Measurements from ENCODE around the gene NMBR. TPM values are rescaled to one million over a fixed set of nuclear protein-coding genes. Genes with fewer than 3 reads are reported as not detected.

Gene NMBR
- total and polyA plus RNA-seq, 2 of the 8 experiments (the other 6 are each of a cell fraction or from before 2014, with no cell fraction given): 0.08 TPM; not detected in 1

- H4K20me1 ChIP-seq (replicated peaks in 1 of 2; ENCODE audit: control insufficient read depth in 1 of 2, insufficient read depth in 2 of 2, low read length in 2 of 2): no peaks in the 10 kb centered on the region
- DNase-seq (ENCODE audit: low read depth in 1 of 2, low spot score in 2 of 2): no peak
- no peak overlapping the region for H3K27ac ChIP-seq (ENCODE audit: low read depth, low read length)
- H2BK15ac ChIP-seq (ENCODE audit: low read length): no peak overlapping the region
- no peaks in the 10 kb centered on the region for H3K27me3 ChIP-seq (replicated peaks in 1 of 4; ENCODE audit: control insufficient read depth in 3 of 4, extremely low read depth in 1 of 4, insufficient read depth in 3 of 4, low read length in 3 of 4)
- ChIA-PET CTCF (ENCODE audit: partially characterized antibody) (interaction anchor here (1.5 to 4.8 kb wide), 2 partner anchors 13 to 26 kb away, joined by 3 to 47 read pairs; no protein-coding TSS in a partner anchor), POLR2A (ENCODE audit: partially characterized antibody) (no interaction called here)
- no peak overlapping the region for H4K8ac ChIP-seq (ENCODE audit: extremely low read depth, insufficient read depth, low read length)
- H3K4ac ChIP-seq (replicated peaks; ENCODE audit: insufficient read length, low read depth, low read length): no peak overlapping the region
- H3K56ac ChIP-seq (replicated peaks; ENCODE audit: insufficient read length, low read depth, low read length): no peak overlapping the region
- no peak overlapping the region for H4K91ac ChIP-seq (replicated peaks; ENCODE audit: insufficient read length, low read length)
- no peaks in the 10 kb centered on the region for H3K23me2 ChIP-seq (ENCODE audit: low read depth, low read length)
- no peak overlapping the region for H3K18ac ChIP-seq (ENCODE audit: extremely low read depth, low read length)
- no peak overlapping the region for H2BK12ac ChIP-seq (ENCODE audit: low read depth, low read length)
- H2BK20ac ChIP-seq (ENCODE audit: low read length): no peak overlapping the region
- H3K23ac ChIP-seq (ENCODE audit: insufficient read length): no peak overlapping the region
- H4K5ac ChIP-seq (ENCODE audit: insufficient read length, low read depth, low read length): no peak overlapping the region
- H3K9me3 ChIP-seq (ENCODE audit: insufficient read depth in 2 of 2, low read depth in 1 of 2, low read length in 1 of 2): no peaks in the 10 kb centered on the region
- no peaks in the 10 kb centered on the region for H3K79me1 ChIP-seq (ENCODE audit: low read depth, low read length)
- H3K4me2 ChIP-seq (ENCODE audit: insufficient read depth in 1 of 2, low read depth in 2 of 2, low read length in 2 of 2): no peak overlapping the region
- H3K79me2 ChIP-seq (ENCODE audit: control insufficient read depth in 1 of 2, insufficient read depth in 2 of 2, low read length in 2 of 2): peaks cover 0 to 92% of the 10 kb centered on the region in 2 experiments
- no peak overlapping the region for H2AK5ac ChIP-seq (ENCODE audit: low read depth, low read length)
- no peak overlapping the region for H3K14ac ChIP-seq (ENCODE audit: insufficient read length)
- no peak overlapping the region for H2BK5ac ChIP-seq (ENCODE audit: low read depth, low read length)
- H3K9ac ChIP-seq (replicated peaks in 1 of 4; ENCODE audit: extremely low read depth in 1 of 4, low read depth in 3 of 4, low read length in 3 of 4): no peak overlapping the region
- no peak overlapping the region for H2AFZ ChIP-seq (ENCODE audit: low read length)
- H3K4me3 ChIP-seq (ENCODE audit: extremely low read depth in 1 of 4, insufficient read depth in 2 of 4, low read depth in 3 of 4, low read length in 4 of 4): no peak overlapping the region
- FAIRE-seq: no peak
- H3K4me1 ChIP-seq (replicated peaks in 1 of 4; ENCODE audit: control insufficient read depth in 3 of 4, insufficient read depth in 4 of 4, low read length in 3 of 4): peaks cover 0 to 6% (median 1%) of the 10 kb centered on the region in 4 experiments; a peak in 3 of 7 replicates
- H2BK120ac ChIP-seq (replicated peaks; ENCODE audit: low read depth, low read length): no peak overlapping the region
- H3K36me3 ChIP-seq (ENCODE audit: control insufficient read depth in 2 of 4, insufficient read depth in 4 of 4, low read length in 3 of 4): no peaks in the 10 kb centered on the region
- 78% methylated on average over 1 of the region's 1 CpG; no CpG with 5 or more reads in 1 of the 2 experiments for WGBS, 2 experiments (ENCODE audit: extremely low coverage in 1 of 2, insufficient coverage in 1 of 2, insufficient read length in 1 of 2, insufficient replicate concordance in 2 of 2, low coverage in 1 of 2, low lambda C conversion rate in 2 of 2, missing lambda C conversion rate in 1 of 2)
- TF ChIP-seq POLR2A (IDR thresholded peaks at IDR 0.05; ENCODE audit: control extremely low read depth in 1 of 2, low read depth in 2 of 2, low read length in 2 of 2) (no peak), CBX5 (IDR thresholded peaks at IDR 0.05; ENCODE audit: low read depth, low read length) (no peak), CTBP2 (IDR thresholded peaks at IDR 0.05; ENCODE audit: borderline replicate concordance, insufficient read depth, insufficient read length, low read length) (no peak), CEBPB (IDR thresholded peaks at IDR 0.05; ENCODE audit: low read depth, low read length) (no peak), KDM1A (IDR thresholded peaks at IDR 0.05; ENCODE audit: borderline replicate concordance, low read length) (no peak), HDAC6 (IDR thresholded peaks at IDR 0.05; ENCODE audit: low read depth, low read length) (no peak), SAP30 (IDR thresholded peaks at IDR 0.05; ENCODE audit: insufficient read depth, insufficient replicate concordance, low read length) (no peak), TAF7 (optimal IDR thresholded peaks at IDR 0.05; ENCODE audit: borderline replicate concordance, low read depth, low read length) (no peak), CBX8 (IDR thresholded peaks at IDR 0.05; ENCODE audit: borderline replicate concordance, low read depth, low read length) (no peak), FOSL1 (IDR thresholded peaks at IDR 0.05; ENCODE audit: insufficient read depth, low read depth, low read length) (no peak), BRCA1 (IDR thresholded peaks at IDR 0.05; ENCODE audit: low read depth, low read length) (no peak), EGR1 (IDR thresholded peaks at IDR 0.05; ENCODE audit: borderline replicate concordance, low read depth, low read length) (no peak)
- TF ChIP-seq, protein P1, sequence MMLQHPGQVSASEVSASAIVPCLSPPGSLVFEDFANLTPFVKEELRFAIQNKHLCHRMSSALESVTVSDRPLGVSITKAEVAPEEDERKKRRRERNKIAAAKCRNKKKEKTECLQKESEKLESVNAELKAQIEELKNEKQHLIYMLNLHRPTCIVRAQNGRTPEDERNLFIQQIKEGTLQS (IDR thresholded peaks at IDR 0.05; ENCODE audit: insufficient read depth, low read depth, low read length): no peak
Measured at GRCh38 chr6:142154336-142154735, 7.4 kb upstream of the NMBR start.

Data from H1 (cell line).